Panc1 (cell line): ENCODE results near the gene ALG9.

Source experiments
- POLR2AphosphoS5 ChIP-seq: IDR thresholded peaks from 2 replicates; pipeline ENCODE4 v1.6.1; 2012; ENCODE audit warnings: mild to moderate bottlenecking, low read depth, low read length, moderate library complexity
- TF ChIP-seq, protein P1 (sequence below): fragments of 450-650 bp; IDR thresholded peaks from 2 replicates; pipeline ENCODE4 v1.5.1; 2017; ENCODE audit warnings: mild to moderate bottlenecking

DNA sequence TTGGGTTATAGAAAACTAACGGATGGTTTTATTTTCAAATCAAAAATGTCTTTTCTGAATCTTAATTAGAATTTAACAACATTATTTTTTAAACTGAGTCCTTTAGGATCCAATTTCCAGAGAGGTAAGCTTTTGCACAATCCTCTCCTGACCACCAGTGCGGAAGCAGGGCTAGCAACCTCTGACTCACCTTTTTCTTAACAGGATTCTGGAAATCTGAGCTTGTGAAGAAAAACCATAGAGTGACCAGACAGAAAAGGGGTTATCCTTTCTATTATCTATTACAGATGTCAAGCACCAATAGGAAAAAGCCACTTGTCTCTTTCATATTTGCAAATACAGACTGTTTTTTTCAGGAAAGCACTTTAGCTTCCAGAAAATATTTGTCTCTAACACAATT is 25.3 kb downstream of the ALG9 start:
- TF ChIP-seq, protein P1, sequence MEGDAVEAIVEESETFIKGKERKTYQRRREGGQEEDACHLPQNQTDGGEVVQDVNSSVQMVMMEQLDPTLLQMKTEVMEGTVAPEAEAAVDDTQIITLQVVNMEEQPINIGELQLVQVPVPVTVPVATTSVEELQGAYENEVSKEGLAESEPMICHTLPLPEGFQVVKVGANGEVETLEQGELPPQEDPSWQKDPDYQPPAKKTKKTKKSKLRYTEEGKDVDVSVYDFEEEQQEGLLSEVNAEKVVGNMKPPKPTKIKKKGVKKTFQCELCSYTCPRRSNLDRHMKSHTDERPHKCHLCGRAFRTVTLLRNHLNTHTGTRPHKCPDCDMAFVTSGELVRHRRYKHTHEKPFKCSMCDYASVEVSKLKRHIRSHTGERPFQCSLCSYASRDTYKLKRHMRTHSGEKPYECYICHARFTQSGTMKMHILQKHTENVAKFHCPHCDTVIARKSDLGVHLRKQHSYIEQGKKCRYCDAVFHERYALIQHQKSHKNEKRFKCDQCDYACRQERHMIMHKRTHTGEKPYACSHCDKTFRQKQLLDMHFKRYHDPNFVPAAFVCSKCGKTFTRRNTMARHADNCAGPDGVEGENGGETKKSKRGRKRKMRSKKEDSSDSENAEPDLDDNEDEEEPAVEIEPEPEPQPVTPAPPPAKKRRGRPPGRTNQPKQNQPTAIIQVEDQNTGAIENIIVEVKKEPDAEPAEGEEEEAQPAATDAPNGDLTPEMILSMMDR, result no peak
- no peak for TF ChIP-seq POLR2AphosphoS5
